HepG2 (cell line): Measurements from ENCODE around the gene CACNA1G. TPM values are rescaled to one million over a fixed set of nuclear protein-coding genes. Genes with fewer than 3 reads are reported as not detected.

Source experiments
- ATF4 ChIP-seq, 2 experiments: fragments of 450-650 bp in 1 of 2; sonication (generic) in 1 of 2; formaldehyde crosslinking; IDR thresholded peaks; 2 replicates each; pipeline versions ENCODE4 v1.5.0 to v1.8.0; 2020 to 2022; ENCODE audit warnings: mild to moderate bottlenecking in 1 of 2, missing genetic modification reagents in 1 of 2
- CEBPZ ChIP-seq: IDR thresholded peaks from 2 replicates; pipeline ENCODE4 v1.6.1; 2012; ENCODE audit warnings: low read length, improper control_type of control experiment
- ELK4 ChIP-seq: sonication (generic); formaldehyde crosslinking; IDR thresholded peaks from 2 replicates; pipeline ENCODE4 v1.9.0; 2021; ENCODE audit warnings: missing genetic modification reagents, borderline replicate concordance
- KDM6A ChIP-seq: IDR thresholded peaks from 2 replicates; pipeline ENCODE4 v1.6.1; 2016; ENCODE audit warnings: low read depth
- KLF9 ChIP-seq: IDR thresholded peaks from 2 replicates; pipeline ENCODE4 v1.6.1; 2016; ENCODE audit warnings: low read depth
- SRSF1 ChIP-seq: fragments of 200-400 bp; formaldehyde crosslinking; optimal IDR thresholded peaks from 2 replicates; pipeline ENCODE3; 2017; ENCODE audit warnings: mild to moderate bottlenecking, low read depth, low read length, moderate library complexity
- ZBTB40 ChIP-seq, 2 experiments: fragments of 450-650 bp in 1 of 2; sonication (generic) in 1 of 2; formaldehyde crosslinking in 1 of 2; IDR thresholded peaks; 2 replicates each; pipeline versions ENCODE4 v1.6.1 to v1.8.0; 2016 to 2022; ENCODE audit warnings: antibody characterized with exemption in 1 of 2, mild to moderate bottlenecking in 1 of 2, missing genetic modification reagents in 1 of 2
- ZNF644 ChIP-seq: IDR thresholded peaks from 2 replicates; pipeline ENCODE4 v1.6.1; 2016; ENCODE audit warnings: low read depth
- polyA plus RNA-seq, 8 experiments: library from polyadenylated mRNA; depleted of rRNA in 3 of 8; stranded (reverse) in 7 of 8; unstranded in 1 of 8; fragments of >200 nt; fragmentation: Illumina TruSeq in 4 of 8; extraction: Trizol in 4 of 8; gene quantifications; 2 replicates each; pipeline versions ENCODE4 v1.2.1 to v1.2.3, GENCODE V29; 2011 to 2016; ENCODE audit warnings: low read depth in 4 of 8, missing spikeins in 1 of 8, mixed read lengths in 1 of 8; ENCODE audit not compliant: insufficient read depth in 1 of 8
- total RNA-seq, 5 experiments: library from RNA; depleted of rRNA; stranded (reverse); fragments of >200 nt; fragmentation: Illumina TruSeq; extraction: Trizol; gene quantifications; 2 replicates each; pipeline ENCODE4 v1.2.3, GENCODE V29; 2016; ENCODE audit warnings: low read depth in 1 of 5

Gene CACNA1G
- total and polyA plus RNA-seq, 2 of the 13 experiments (the other 11 are each of a cell fraction or from before 2014, with no cell fraction given), result 0.02 TPM; not detected in 1

- no peak for TF ChIP-seq ATF4 (CRISPR knock-in tag; IDR thresholded peaks at IDR 0.05)
- TF ChIP-seq ZBTB40 (IDR thresholded peaks at IDR 0.05), result no peak
- TF ChIP-seq ZBTB40 (CRISPR knock-in tag; IDR thresholded peaks at IDR 0.05), result no peak
- no peak for TF ChIP-seq ZNF644 (CRISPR knock-in tag)
- no peak for TF ChIP-seq CEBPZ
- TF ChIP-seq ELK4 (CRISPR knock-in tag), result no peak
- TF ChIP-seq SRSF1, result no peak
- no peak for TF ChIP-seq KLF9 (CRISPR knock-in tag)
- no peak for TF ChIP-seq KDM6A (CRISPR knock-in tag)
Observed at GRCh38 chr17:50518384-50519023, 42.0 kb upstream of the CACNA1G start (continued).
